Mucosa of rectum (tissue), 2 donors: Measurements from ENCODE around the gene KCNIP4.

Experiments
- H3K27ac ChIP-seq, 2 donors: one replicate each; pipeline ENCODE4 v1.7.0; 2013; ENCODE audit warnings: inconsistent platforms in 2 of 2, low read depth in 2 of 2, low read length in 2 of 2
- H3K27me3 ChIP-seq, 2 donors: one replicate each; pipeline ENCODE4 v1.7.0; 2013; ENCODE audit warnings: low read length in 2 of 2; ENCODE audit not compliant: control insufficient read depth in 2 of 2, insufficient read depth in 2 of 2
- H3K36me3 ChIP-seq, 2 donors: one replicate each; pipeline ENCODE4 v1.7.0; 2013; ENCODE audit warnings: low read length in 2 of 2; ENCODE audit not compliant: control insufficient read depth in 2 of 2, insufficient read depth in 2 of 2
- H3K4me1 ChIP-seq, 2 donors: one replicate each; pipeline ENCODE4 v1.7.0; 2013; ENCODE audit warnings: low read length in 2 of 2, mild to moderate bottlenecking in 1 of 2; ENCODE audit not compliant: control insufficient read depth in 2 of 2, insufficient read depth in 2 of 2
- H3K4me3 ChIP-seq, 2 donors: one replicate each; pipeline ENCODE4 v1.7.0; 2013; ENCODE audit warnings: low read length in 2 of 2
- H3K9ac ChIP-seq, 2 donors: one replicate each; pipeline ENCODE4 v1.7.0; 2013; ENCODE audit warnings: low read length in 2 of 2, low read depth in 1 of 2, mild to moderate bottlenecking in 1 of 2
- H3K9me3 ChIP-seq, 2 donors: one replicate each; pipeline ENCODE4 v1.7.0; 2013; ENCODE audit warnings: low read length in 2 of 2; ENCODE audit not compliant: control insufficient read depth in 2 of 2
- donor health status: healthy.
- donor health status: Normal muscosa, but diverticular disease.

Gene KCNIP4

GRCh38 chr4:21522296-21522695 is 426.3 kb downstream of the KCNIP4 start:
- Histone ChIP-seq H3K4me3 (no peak overlapping the region), H3K9me3 (no peaks in the 10 kb centered on the region), H3K27me3 (no peaks in the 10 kb centered on the region), H3K4me1 (no peaks in the 10 kb centered on the region), H3K36me3 (no peaks in the 10 kb centered on the region), H3K27ac (no peak overlapping the region), H3K9ac (no peak overlapping the region)

- no peaks in the 10 kb centered on the region for H3K36me3 ChIP-seq
- H3K27me3 ChIP-seq: no peaks in the 10 kb centered on the region
- no peaks in the 10 kb centered on the region for H3K9me3 ChIP-seq
- no peak overlapping the region for H3K9ac ChIP-seq
- no peaks in the 10 kb centered on the region for H3K4me1 ChIP-seq
- no peak overlapping the region for H3K27ac ChIP-seq
- H3K4me3 ChIP-seq: no peak overlapping the region
These were observed 431.3 kb downstream of the KCNIP4 start for GRCh38 chr4:21517126-21517859.

- Histone ChIP-seq H3K4me1 (no peaks in the 10 kb centered on the region), H3K27ac (no peak overlapping the region), H3K9ac (no peak overlapping the region), H3K27me3 (no peaks in the 10 kb centered on the region), H3K4me3 (no peak overlapping the region), H3K36me3 (no peaks in the 10 kb centered on the region), H3K9me3 (no peaks in the 10 kb centered on the region)
These were observed 434.4 kb downstream of the KCNIP4 start for GRCh38 chr4:21514022-21514694.

- no peaks in the 10 kb centered on the region for H3K9me3 ChIP-seq
- no peaks in the 10 kb centered on the region for H3K36me3 ChIP-seq
- H3K9ac ChIP-seq: no peak overlapping the region
- H3K4me3 ChIP-seq: no peak overlapping the region
- no peak overlapping the region for H3K27ac ChIP-seq
- H3K4me1 ChIP-seq: no peaks in the 10 kb centered on the region
- H3K27me3 ChIP-seq: no peaks in the 10 kb centered on the region
These were observed 436.2 kb downstream of the KCNIP4 start for GRCh38 chr4:21512353-21512752.

- Histone ChIP-seq H3K27ac (no peak overlapping the region), H3K36me3 (no peaks in the 10 kb centered on the region), H3K9ac (no peak overlapping the region), H3K4me3 (no peak overlapping the region), H3K27me3 (no peaks in the 10 kb centered on the region), H3K4me1 (no peaks in the 10 kb centered on the region), H3K9me3 (no peaks in the 10 kb centered on the region)
These were observed 441.1 kb downstream of the KCNIP4 start for GRCh38 chr4:21507439-21507838.

GRCh38 chr4:21490682-21491081 is 457.9 kb downstream of the KCNIP4 start:
- no peaks in the 10 kb centered on the region for H3K4me1 ChIP-seq
- H3K9ac ChIP-seq: no peak overlapping the region
- no peaks in the 10 kb centered on the region for H3K36me3 ChIP-seq
- H3K27ac ChIP-seq: no peak overlapping the region
- no peaks in the 10 kb centered on the region for H3K27me3 ChIP-seq
- no peaks in the 10 kb centered on the region for H3K9me3 ChIP-seq
- H3K4me3 ChIP-seq: no peak overlapping the region

- no peaks in the 10 kb centered on the region for H3K4me1 ChIP-seq
- no peak overlapping the region for H3K4me3 ChIP-seq
- no peaks in the 10 kb centered on the region for H3K36me3 ChIP-seq
- H3K27me3 ChIP-seq: no peaks in the 10 kb centered on the region
- H3K27ac ChIP-seq: no peak overlapping the region
- H3K9me3 ChIP-seq: no peaks in the 10 kb centered on the region
- H3K9ac ChIP-seq: no peak overlapping the region
These were observed 471.8 kb downstream of the KCNIP4 start for GRCh38 chr4:21476757-21477156.

- H3K36me3 ChIP-seq: no peaks in the 10 kb centered on the region
- no peak overlapping the region for H3K27ac ChIP-seq
- no peaks in the 10 kb centered on the region for H3K4me1 ChIP-seq
- no peaks in the 10 kb centered on the region for H3K27me3 ChIP-seq
- H3K4me3 ChIP-seq: no peak overlapping the region
- H3K9ac ChIP-seq: no peak overlapping the region
- H3K9me3 ChIP-seq: no peaks in the 10 kb centered on the region
These were observed 474.4 kb downstream of the KCNIP4 start for GRCh38 chr4:21474195-21474594.

- Histone ChIP-seq H3K9ac (no peak overlapping the region), H3K27ac (no peak overlapping the region), H3K9me3 (no peaks in the 10 kb centered on the region), H3K4me1 (no peaks in the 10 kb centered on the region), H3K36me3 (no peaks in the 10 kb centered on the region), H3K4me3 (no peak overlapping the region), H3K27me3 (no peaks in the 10 kb centered on the region)
These were observed 478.0 kb downstream of the KCNIP4 start for GRCh38 chr4:21470535-21470934.

GRCh38 chr4:21469438-21470300 is 478.9 kb downstream of the KCNIP4 start:
- Histone ChIP-seq H3K4me1 (no peaks in the 10 kb centered on the region), H3K36me3 (no peaks in the 10 kb centered on the region), H3K27me3 (no peaks in the 10 kb centered on the region), H3K9me3 (no peaks in the 10 kb centered on the region), H3K4me3 (no peak overlapping the region), H3K9ac (no peak overlapping the region), H3K27ac (no peak overlapping the region)
